HFFc6 (cell line): ENCODE results near the gene SLC26A11. TPM values are rescaled to one million over a fixed set of nuclear protein-coding genes. Genes with fewer than 3 reads are reported as not detected.
"Not testable (repeated sequence)": the region's sequence is repeated elsewhere in the genome, so short reads cannot be mapped to it uniquely, and the experiment has no call there.

Experiments used
- DNase-seq: peaks from one replicate; pipeline ENCODE4 v3.0.0-alpha.2; 2018
- H3K27ac Mint-ChIP-seq: 2 replicates; pipeline ENCODE4 v1.8.0; 2020; ENCODE audit warnings: mild to moderate bottlenecking, mixed read lengths
- H3K27me3 Mint-ChIP-seq: 2 replicates; pipeline ENCODE4 v1.8.0; 2021; ENCODE audit warnings: mild to moderate bottlenecking, moderate library complexity, mixed read lengths; ENCODE audit not compliant: insufficient read depth
- H3K36me3 Mint-ChIP-seq: 2 replicates; pipeline ENCODE4 v1.8.0; 2021; ENCODE audit warnings: low read depth, mixed read lengths
- H3K4me1 Mint-ChIP-seq: 2 replicates; pipeline ENCODE4 v1.8.0; 2020; ENCODE audit warnings: low read depth, mixed read lengths
- H3K4me3 Mint-ChIP-seq: 2 replicates; pipeline ENCODE4 v1.8.0; 2020; ENCODE audit warnings: mild to moderate bottlenecking, moderate library complexity, mixed read lengths
- H3K9me3 Mint-ChIP-seq: 2 replicates; pipeline ENCODE4 v1.8.0; 2020; ENCODE audit warnings: mild to moderate bottlenecking, mixed read lengths
- CTCF ChIP-seq: fragments of 200-600 bp; sonication (generic); IDR thresholded peaks from 2 replicates; pipeline ENCODE4 v1.5.0; 2021; ENCODE audit warnings: antibody characterized with exemption, mild to moderate bottlenecking
- total RNA-seq, 6 experiments: library from RNA; stranded (reverse); fragmentation: NEBNext Ultra II Directional; extraction: Animal tissue kit (Norgen Biotek cat#: 25700); gene quantifications; 2 replicates in 1 of 6; 3 replicates in 5 of 6; pipeline ENCODE4 v1.2.3, GENCODE V29; 2021

The SLC26A11 gene
- total RNA-seq, 6 experiments from 2014 or later = 11.4 to 13.6 (median 12.5) TPM

DNA sequence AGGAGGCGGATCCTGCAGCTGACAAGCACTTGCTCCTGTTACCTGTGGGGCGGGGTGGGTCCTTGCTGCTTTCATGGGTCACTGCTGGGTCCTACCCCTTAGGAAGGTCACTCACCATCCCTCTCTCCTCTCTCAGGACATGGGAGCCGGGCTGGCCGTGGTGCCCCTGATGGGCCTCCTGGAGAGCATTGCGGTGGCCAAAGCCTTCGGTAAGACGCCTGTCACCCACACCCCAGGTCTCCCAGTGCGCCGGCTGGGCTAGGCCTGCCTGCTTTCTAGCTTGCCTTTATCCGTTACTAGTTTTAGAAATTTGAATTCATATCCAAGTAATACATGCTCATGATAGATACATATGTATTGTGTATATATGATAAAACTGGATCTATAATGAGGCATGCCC, 17.2 kb downstream of the SLC26A11 start:
- H3K27ac Mint-ChIP-seq = no peak overlapping the region
- peaks cover 20% of the 10 kb centered on the region for H3K9me3 Mint-ChIP-seq
- TF ChIP-seq CTCF = no peak
- H3K27me3 Mint-ChIP-seq = no peaks in the 10 kb centered on the region; the same call in 1 of the 2 replicates
- no peak overlapping the region for H3K4me3 Mint-ChIP-seq
- peaks cover 55% of the 10 kb centered on the region for H3K36me3 Mint-ChIP-seq
- no peak for DNase-seq
- H3K4me1 Mint-ChIP-seq = no peaks in the 10 kb centered on the region

- Mint-ChIP-seq H3K27ac (no peak overlapping the region), H3K36me3 (peaks cover 26% of the 10 kb centered on the region), H3K4me3 (no peak overlapping the region), H3K4me1 (no peaks in the 10 kb centered on the region), H3K9me3 (no peaks in the 10 kb centered on the region), H3K27me3 (no peaks in the 10 kb centered on the region)
- TF ChIP-seq CTCF = no peak
- DNase-seq = no peak
These were observed 22.3 kb downstream of the SLC26A11 start for GRCh38 chr17:80242505-80242904.

- no peak for DNase-seq
- H3K4me3 Mint-ChIP-seq = no peak overlapping the region
- H3K36me3 Mint-ChIP-seq = peaks cover 16% of the 10 kb centered on the region; the same call in 1 of the 2 replicates
- H3K27ac Mint-ChIP-seq = no peak overlapping the region
- no peak for TF ChIP-seq CTCF
- H3K27me3 Mint-ChIP-seq = no peaks in the 10 kb centered on the region
- H3K4me1 Mint-ChIP-seq = no peaks in the 10 kb centered on the region
- H3K9me3 Mint-ChIP-seq = no peaks in the 10 kb centered on the region
These were observed 23.6 kb downstream of the SLC26A11 start for GRCh38 chr17:80243526-80244433.

- H3K9me3 Mint-ChIP-seq, H3K27ac Mint-ChIP-seq, H3K27me3 Mint-ChIP-seq, H3K4me1 Mint-ChIP-seq, H3K4me3 Mint-ChIP-seq, DNase-seq: not testable (repeated sequence)
- peaks cover 16% of the 10 kb centered on the region; the same call in 1 of the 2 replicates for H3K36me3 Mint-ChIP-seq
These were observed 24.2 kb downstream of the SLC26A11 start for GRCh38 chr17:80244448-80244847.

GRCh38 chr17:80244871-80245509, 24.8 kb downstream of the SLC26A11 start:
- Mint-ChIP-seq H3K4me1 (no peaks in the 10 kb centered on the region), H3K27ac (no peak overlapping the region), H3K36me3 (peaks cover 16% of the 10 kb centered on the region; the same call in 1 of the 2 replicates), H3K9me3 (no peaks in the 10 kb centered on the region), H3K4me3 (no peak overlapping the region), H3K27me3 (no peaks in the 10 kb centered on the region)
- DNase-seq = no peak
- TF ChIP-seq CTCF = no peak
